ENCODE measurements around the gene MKLN1. TPM values are rescaled to one million over a fixed set of nuclear protein-coding genes. Genes with fewer than 3 reads are reported as not detected.
A peak's percentile ranks its signal among the peaks of the same experiment; 100 is the strongest.

Gene MKLN1
- total RNA-seq, 1 experiment from 2014 or later = 34.3 TPM

GRCh38 chr7:131459256-131459655 is 131.6 kb downstream of the MKLN1 start:
- Mint-ChIP-seq H3K4me1 (peaks cover 0 to 2% of the 10 kb centered on the region in 2 experiments; a peak in 1 of 4 replicates), H3K27me3 (ENCODE audit: low read depth) (no peaks in the 10 kb centered on the region), H3K9me3 (no peaks in the 10 kb centered on the region), H3K27ac (peak overlapping the region in 2 of 3 experiments; percentile 15 to 38; a peak in 1 of 7 replicates), H3K36me3 (ENCODE audit: insufficient read depth in 1 of 3, low read depth in 3 of 3) (peaks cover 1 to 19% (median 13%) of the 10 kb centered on the region in 3 experiments; a peak in 4 of 7 replicates), H3K4me3 (no peak overlapping the region)
- Histone ChIP-seq H3K27ac (ENCODE audit: insufficient read length, low read depth, low read length) (no peak overlapping the region), H3K18ac (ENCODE audit: insufficient read length, low read depth, low read length) (no peak overlapping the region), H4K91ac (ENCODE audit: insufficient read length, low read depth, low read length) (no peak overlapping the region), H3K27me3 (ENCODE audit: insufficient read depth, low read length) (no peaks in the 10 kb centered on the region), H3K9ac (ENCODE audit: extremely low read depth, insufficient read length, low read length) (no peak overlapping the region), H2BK12ac (ENCODE audit: insufficient read length, low read depth, low read length) (no peak overlapping the region), H3K9me3 (ENCODE audit: control insufficient read depth, low read depth, low read length) (no peaks in the 10 kb centered on the region), H2BK5ac (ENCODE audit: insufficient read length, low read length) (no peak overlapping the region), H3K14ac (ENCODE audit: insufficient read depth, low read length) (no peak overlapping the region), H3K79me1 (ENCODE audit: insufficient read depth, low read depth, low read length, poor library complexity, severe bottlenecking) (no peaks in the 10 kb centered on the region), H4K5ac (ENCODE audit: insufficient read length, low read depth, low read length) (no peak overlapping the region), H2BK120ac (ENCODE audit: low read depth, low read length, poor library complexity, severe bottlenecking) (no peak overlapping the region), H2AFZ (ENCODE audit: low read length) (no peak overlapping the region), H2AK5ac (ENCODE audit: insufficient read length, low read length) (no peak overlapping the region), H3K4me2 (ENCODE audit: insufficient read depth, insufficient read length, low read length) (no peak overlapping the region), H3K4me1 (ENCODE audit: insufficient read depth, low read length) (no peaks in the 10 kb centered on the region), H4K20me1 (ENCODE audit: control insufficient read depth, insufficient read depth, insufficient read length) (no peaks in the 10 kb centered on the region), H3K23ac (ENCODE audit: insufficient read length, low read depth, low read length) (no peak overlapping the region), H3K23me2 (ENCODE audit: insufficient read length, low read depth, low read length, poor library complexity, severe bottlenecking) (no peaks in the 10 kb centered on the region), H3K56ac (ENCODE audit: insufficient read length, low read depth, low read length) (no peak overlapping the region), H2BK15ac (ENCODE audit: low read depth, low read length) (no peak overlapping the region), H4K8ac (replicated peaks; ENCODE audit: insufficient read length, low read depth, low read length) (no peak overlapping the region), H3K79me2 (ENCODE audit: insufficient read depth, low read length) (no peaks in the 10 kb centered on the region), H2BK20ac (ENCODE audit: low read depth, low read length, poor library complexity, severe bottlenecking) (no peak overlapping the region), H3T11ph (ENCODE audit: low read length) (no peak overlapping the region), H3K4ac (ENCODE audit: low read depth, low read length) (no peak overlapping the region)
- WGBS (ENCODE audit: extremely low coverage, insufficient read length, low lambda C conversion rate) = no CpG with 5 or more reads among the region's 1 CpG
- no peak for DNase-seq
- TF ChIP-seq CTCF (conservative IDR thresholded peaks at IDR 0.05) = no peak
